ENCODE results near the gene HS2ST1. TPM values are rescaled to one million over a fixed set of nuclear protein-coding genes. Genes with fewer than 3 reads are reported as not detected.
A peak's percentile ranks its signal among the peaks of the same experiment; 100 is the strongest.
"Not testable (repeated sequence)": the region's sequence is repeated elsewhere in the genome, so short reads cannot be mapped to it uniquely, and the experiment has no call there.

HS2ST1 gene
- total RNA-seq: 10 to 100 TPM in 1 of 2 donors, 1 to 10 TPM in 1; 6.3 to 12.2 TPM

DNA sequence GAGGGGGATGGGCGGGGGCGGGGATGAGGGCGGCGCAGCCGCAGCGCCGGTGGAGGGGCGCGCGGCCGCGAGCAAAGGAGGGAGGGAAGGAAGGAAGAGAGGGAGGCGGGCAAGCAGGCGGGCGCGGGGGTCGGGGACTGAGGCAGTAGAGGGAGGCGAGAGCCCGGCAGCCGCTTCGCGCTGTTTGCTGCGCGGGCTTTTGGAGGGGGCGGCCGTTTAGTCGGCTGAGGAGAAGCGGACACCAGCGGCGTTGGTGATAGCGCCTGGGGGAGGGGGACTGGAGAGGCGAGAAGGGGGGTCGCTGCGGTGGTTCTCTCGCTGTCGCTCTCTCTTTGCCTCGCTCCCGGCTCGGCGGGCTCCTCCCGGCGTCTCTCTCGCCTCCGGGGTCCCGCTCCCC lies at the start of gene HS2ST1:
TSS of gene HS2ST1 (plus strand) at position 35 of the 397 bp plus-strand sequence.
- intact Hi-C loops (cut with DNase I): no loop called here

GRCh38 chr1:86865973-86866637 lies 48.3 kb upstream of the HS2ST1 start:
- H3K9me3 ChIP-seq: no peaks in the 10 kb centered on the region
- WGBS, 2 donors: 63 to 94% methylated on average over 6 of the region's 6 CpGs
- DNase-seq (no peak), ATAC-seq (no peak)
- H3K36me3 ChIP-seq (replicated peaks in 1 of 2; ENCODE audit: insufficient read depth in 1 of 2, low read depth in 2 of 2): no peaks in the 10 kb centered on the region
- H3K27ac ChIP-seq: no peak overlapping the region
- intact Hi-C loops (cut with DNase I): no loop called here
- H3K4me1 ChIP-seq: no peaks in the 10 kb centered on the region
- H3K4me3 ChIP-seq: no peak overlapping the region
- TF ChIP-seq, protein P1, sequence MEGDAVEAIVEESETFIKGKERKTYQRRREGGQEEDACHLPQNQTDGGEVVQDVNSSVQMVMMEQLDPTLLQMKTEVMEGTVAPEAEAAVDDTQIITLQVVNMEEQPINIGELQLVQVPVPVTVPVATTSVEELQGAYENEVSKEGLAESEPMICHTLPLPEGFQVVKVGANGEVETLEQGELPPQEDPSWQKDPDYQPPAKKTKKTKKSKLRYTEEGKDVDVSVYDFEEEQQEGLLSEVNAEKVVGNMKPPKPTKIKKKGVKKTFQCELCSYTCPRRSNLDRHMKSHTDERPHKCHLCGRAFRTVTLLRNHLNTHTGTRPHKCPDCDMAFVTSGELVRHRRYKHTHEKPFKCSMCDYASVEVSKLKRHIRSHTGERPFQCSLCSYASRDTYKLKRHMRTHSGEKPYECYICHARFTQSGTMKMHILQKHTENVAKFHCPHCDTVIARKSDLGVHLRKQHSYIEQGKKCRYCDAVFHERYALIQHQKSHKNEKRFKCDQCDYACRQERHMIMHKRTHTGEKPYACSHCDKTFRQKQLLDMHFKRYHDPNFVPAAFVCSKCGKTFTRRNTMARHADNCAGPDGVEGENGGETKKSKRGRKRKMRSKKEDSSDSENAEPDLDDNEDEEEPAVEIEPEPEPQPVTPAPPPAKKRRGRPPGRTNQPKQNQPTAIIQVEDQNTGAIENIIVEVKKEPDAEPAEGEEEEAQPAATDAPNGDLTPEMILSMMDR (IDR thresholded peaks at IDR 0.05): no peak
- no peak for TF ChIP-seq POLR2A (IDR thresholded peaks at IDR 0.05)
- H3K27me3 ChIP-seq: no peaks in the 10 kb centered on the region

More for the DNA sequence above, at the start of gene HS2ST1:
- Histone ChIP-seq H3K36me3 (replicated peaks in 1 of 2; ENCODE audit: insufficient read depth in 1 of 2, low read depth in 2 of 2) (no peaks in the 10 kb centered on the region), H3K27me3 (no peaks in the 10 kb centered on the region), H3K4me1 (peaks cover 32% of the 10 kb centered on the region), H3K27ac (peak within 1 kb of the TSS; percentile 94 to 96 (median 96)), H3K4me3 (peak within 1 kb of the TSS; percentile 91 to 97), H3K9me3 (no peaks in the 10 kb centered on the region)
- 1 to 2% methylated on average over 18 to 44 of the region's 45 CpGs for WGBS, 2 donors
- DNase-seq (no peak), ATAC-seq (peak; percentile 25)
- TF ChIP-seq POLR2A (IDR thresholded peaks at IDR 0.05): peak; percentile 19 to 71 (median 49)
- TF ChIP-seq, protein P1 (IDR thresholded peaks at IDR 0.05): no peak

DNA sequence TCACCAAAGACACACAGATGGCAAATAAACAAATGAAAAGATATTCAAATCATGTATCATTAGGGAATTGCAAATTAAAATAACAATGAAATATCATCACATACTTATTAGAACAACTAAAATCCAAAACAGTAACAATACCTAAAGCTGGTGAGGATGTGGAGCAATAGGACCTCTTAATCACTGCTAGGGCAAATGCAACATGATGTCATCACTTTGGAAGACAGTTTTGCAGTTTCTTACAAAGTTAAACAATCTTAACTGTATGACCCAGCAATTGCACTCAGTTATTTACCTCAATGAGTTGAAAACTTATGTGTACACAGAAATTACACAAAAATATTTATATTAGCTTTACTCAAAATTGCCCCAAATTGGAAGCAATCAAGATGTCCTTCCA lies 47.8 kb upstream of the HS2ST1 start:
- no peak for DNase-seq

GRCh38 chr1:86867278-86867677 lies 47.2 kb upstream of the HS2ST1 start:
- intact Hi-C loops (cut with DNase I); H3K4me1 ChIP-seq; H3K9me3 ChIP-seq: not testable (repeated sequence)

More for the DNA sequence above, 47.8 kb upstream of the HS2ST1 start:
- no peak for TF ChIP-seq POLR2A (IDR thresholded peaks at IDR 0.05)
- TF ChIP-seq, protein P1 (IDR thresholded peaks at IDR 0.05): no peak
- no peak for ATAC-seq
- Histone ChIP-seq H3K9me3 (no peaks in the 10 kb centered on the region), H3K36me3 (replicated peaks in 1 of 2; ENCODE audit: insufficient read depth in 1 of 2, low read depth in 2 of 2) (no peaks in the 10 kb centered on the region), H3K27ac (no peak overlapping the region), H3K27me3 (no peaks in the 10 kb centered on the region), H3K4me1 (no peaks in the 10 kb centered on the region), H3K4me3 (no peak overlapping the region)
- intact Hi-C loops (cut with DNase I): no loop called here

DNA sequence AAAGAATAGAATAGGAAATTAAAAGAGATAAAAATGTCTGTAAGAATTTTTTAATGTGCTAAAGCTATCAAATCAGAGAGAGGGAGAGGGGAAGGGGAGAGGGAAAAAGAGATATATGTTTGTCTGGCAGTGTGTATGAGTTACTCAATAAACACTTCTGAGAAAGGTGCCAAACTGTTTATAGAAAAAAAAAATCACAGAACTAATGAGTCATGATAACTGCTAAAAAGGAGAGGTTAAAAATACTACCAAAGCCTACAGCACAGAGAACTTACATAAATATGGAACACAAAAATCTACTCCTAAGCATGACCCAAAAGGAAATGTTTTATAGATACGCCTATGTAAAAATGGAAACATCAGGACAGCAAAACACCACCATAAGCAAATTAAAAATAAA lies 46.0 kb upstream of the HS2ST1 start:
- WGBS, 2 donors: 97% methylated on average over 1 of the region's 1 CpG
- H3K9me3 ChIP-seq: no peaks in the 10 kb centered on the region
- TF ChIP-seq POLR2A (IDR thresholded peaks at IDR 0.05): no peak
- TF ChIP-seq, protein P1 (IDR thresholded peaks at IDR 0.05): no peak
- no peaks in the 10 kb centered on the region for H3K27me3 ChIP-seq
- H3K27ac ChIP-seq: no peak overlapping the region
- H3K4me3 ChIP-seq: no peak overlapping the region
- DNase-seq: no peak
- no peaks in the 10 kb centered on the region for H3K4me1 ChIP-seq
- intact Hi-C loops (cut with DNase I): no loop called here
- no peak for ATAC-seq
- H3K36me3 ChIP-seq (replicated peaks in 1 of 2; ENCODE audit: insufficient read depth in 1 of 2, low read depth in 2 of 2): no peaks in the 10 kb centered on the region

More at GRCh38 chr1:86867278-86867677, 47.2 kb upstream of the HS2ST1 start:
- 89 to 94% methylated on average over 4 of the region's 4 CpGs for WGBS, 2 donors
- not testable (repeated sequence) for DNase-seq; H3K36me3 ChIP-seq (replicated peaks in 1 of 2; ENCODE audit: insufficient read depth in 1 of 2, low read depth in 2 of 2); H3K27me3 ChIP-seq; H3K27ac ChIP-seq; ATAC-seq; H3K4me3 ChIP-seq

All from body of pancreas (tissue), 4 donors.